GM12878 (cell line): ENCODE measurements around the gene STPG3. TPM values are rescaled to one million over a fixed set of nuclear protein-coding genes. Genes with fewer than 3 reads are reported as not detected.

Source experiments
- CTCF ChIP-seq, 3 experiments: IDR thresholded peaks in 2 of 3; conservative IDR thresholded peaks in 1 of 3; 2 replicates each; pipeline ENCODE4 v1.5.1; 2011; ENCODE audit warnings: low read depth in 3 of 3, low read length in 3 of 3, mild to moderate bottlenecking in 3 of 3, control low read depth in 2 of 3, moderate library complexity in 2 of 3, inconsistent platforms in 1 of 3, mixed read lengths in 1 of 3; ENCODE audit not compliant: control insufficient read depth in 2 of 3, insufficient read depth in 1 of 3; ENCODE audit errors: extremely low read depth in 1 of 3
- CUX1 ChIP-seq: IDR thresholded peaks from 2 replicates; pipeline ENCODE4 v1.6.1; 2012; ENCODE audit warnings: improper control_type of control experiment, low read depth, low read length; ENCODE audit not compliant: insufficient replicate concordance
- FOXK2 ChIP-seq: fragments of 450-650 bp; IDR thresholded peaks from 2 replicates; pipeline ENCODE4 v1.6.1; 2017; ENCODE audit warnings: mild to moderate bottlenecking, moderate library complexity
- FOXM1 ChIP-seq: IDR thresholded peaks from 2 replicates; pipeline ENCODE4 v1.6.1; 2012; ENCODE audit warnings: low read depth, mild to moderate bottlenecking, inconsistent platforms, low read length, moderate library complexity
- NFIC ChIP-seq: IDR thresholded peaks from 2 replicates; pipeline ENCODE4 v1.6.1; 2012; ENCODE audit warnings: low read depth, mild to moderate bottlenecking, inconsistent platforms, low read length, moderate library complexity
- SUZ12 ChIP-seq: fragments of 200-600 bp; sonication (generic); IDR thresholded peaks from one replicate; pipeline ENCODE4 v1.6.1; 2018; ENCODE audit warnings: antibody characterized with exemption, mild to moderate bottlenecking; ENCODE audit not compliant: unreplicated experiment
- TCF3 ChIP-seq: IDR thresholded peaks from 2 replicates; pipeline ENCODE4 v1.6.1; 2012; ENCODE audit warnings: low read depth, mild to moderate bottlenecking, low read length, borderline replicate concordance; ENCODE audit not compliant: insufficient read depth
- ZNF217 ChIP-seq: fragments of 450-650 bp; IDR thresholded peaks from 2 replicates; pipeline ENCODE4 v1.6.1; 2017; ENCODE audit warnings: antibody characterized with exemption, mild to moderate bottlenecking
- polyA plus RNA-seq, 11 experiments: library from polyadenylated mRNA; depleted of rRNA in 4 of 11; unstranded in 6 of 11; stranded (reverse) in 5 of 11; fragments of >200 nt; fragmentation: Nextera tagmentation in 4 of 11; fragmentation: Illumina TruSeq in 1 of 11; extraction: Ambion mirVana in 4 of 11; extraction: Trizol in 1 of 11; gene quantifications; 1 replicate in 1 of 11; 2 replicates in 10 of 11; pipeline versions ENCODE4 v1.2.1 to v1.2.3, GENCODE V29; 2011 to 2016; ENCODE audit warnings: inconsistent platforms in 2 of 11, missing spikeins in 2 of 11, low read depth in 1 of 11
- total RNA-seq, 4 experiments: library from RNA; depleted of rRNA in 3 of 4; stranded (reverse); fragments of >200 nt in 3 of 4; fragmentation: Illumina TruSeq in 1 of 4; extraction: Trizol in 1 of 4; gene quantifications; 2 replicates each; pipeline versions ENCODE4 v1.2.1 to v1.2.3, GENCODE V29; 2013 to 2021

The STPG3 gene
- total and polyA plus RNA-seq, 10 of the 15 experiments (the other 5 are each of a cell fraction or from before 2014, with no cell fraction given) = not detected

- TF ChIP-seq CUX1 (no peak), TCF3 (no peak), CTCF (IDR thresholded peaks at IDR 0.05 in 2 of 3, conservative IDR thresholded peaks at IDR 0.05 in 1 of 3; ENCODE audit: control insufficient read depth in 2 of 3, extremely low read depth in 1 of 3, insufficient read depth in 1 of 3, low read depth in 3 of 3, low read length in 3 of 3) (peak; percentile 49 to 65 (median 53)), FOXK2 (no peak), ZNF217 (no peak), FOXM1 (no peak), NFIC (no peak), SUZ12 (no peak)
These were observed 51.5 kb downstream of the STPG3 start (continued) for GRCh38 chr9:137302449-137303150.

Other genes starting within 250 kb of the STPG3 start
Only the 7 nearest of the 28 such genes appear.
- gene RNF208, start 29.0 kb upstream of the STPG3 start, total RNA-seq (2014; rRNA removed) = 0.73 and 0.87 TPM in 2 replicates
- gene RNF208, start 29.0 kb upstream of the STPG3 start, total RNA-seq (2014; rRNA removed; fragmentation: Illumina TruSeq; extraction: Trizol) = 0.13 and 0.14 TPM in 2 replicates
- gene RNF208, start 29.0 kb upstream of the STPG3 start, total RNA-seq (2021) = 10.7 and 12.0 TPM in 2 replicates
- gene RNF208, start 29.0 kb upstream of the STPG3 start, polyA plus RNA-seq (2011; rRNA removed) = 0.16 and 0.30 TPM in 2 replicates
- 0.62 TPM in 1 of 2 replicates, not detected in the other for gene RNF208, start 29.0 kb upstream of the STPG3 start, polyA plus RNA-seq (2014; fragmentation: Illumina TruSeq; extraction: Trizol)
- gene RNF208, start 29.0 kb upstream of the STPG3 start, polyA plus RNA-seq (2014; fragmentation: Nextera tagmentation; extraction: Ambion mirVana) = under 1 TPM; 0.06 to 0.80 TPM
- gene RNF208, start 29.0 kb upstream of the STPG3 start, polyA plus RNA-seq (2014; rRNA removed) = 4.6 and 5.4 TPM in 2 replicates
- gene RNF208, start 29.0 kb upstream of the STPG3 start, polyA plus RNA-seq (2016; fragmentation: Nextera tagmentation; extraction: Ambion mirVana) = 1 to 10 TPM; 1.0 to 1.2 TPM
- 1.9 and 2.8 TPM in 2 replicates for gene CYSRT1, start 26.1 kb upstream of the STPG3 start, total RNA-seq (2014; rRNA removed)
- 0.46 and 0.67 TPM in 2 replicates for gene CYSRT1, start 26.1 kb upstream of the STPG3 start, total RNA-seq (2014; rRNA removed; fragmentation: Illumina TruSeq; extraction: Trizol)
- 0.97 and 1.6 TPM in 2 replicates for gene CYSRT1, start 26.1 kb upstream of the STPG3 start, total RNA-seq (2021)
- gene CYSRT1, start 26.1 kb upstream of the STPG3 start, polyA plus RNA-seq (2011; rRNA removed) = 0.58 and 0.73 TPM in 2 replicates
- gene CYSRT1, start 26.1 kb upstream of the STPG3 start, polyA plus RNA-seq (2014; fragmentation: Illumina TruSeq; extraction: Trizol) = 0.34 TPM in 1 of 2 replicates, not detected in the other
- under 1 TPM in 1 of 2 experiments, not detected in 1; 0.24 TPM for gene CYSRT1, start 26.1 kb upstream of the STPG3 start, polyA plus RNA-seq (2014; fragmentation: Nextera tagmentation; extraction: Ambion mirVana)
- gene CYSRT1, start 26.1 kb upstream of the STPG3 start, polyA plus RNA-seq (2014; rRNA removed) = 2.8 and 3.1 TPM in 2 replicates
- 1 to 10 TPM; 3.0 to 3.6 TPM for gene CYSRT1, start 26.1 kb upstream of the STPG3 start, polyA plus RNA-seq (2016; fragmentation: Nextera tagmentation; extraction: Ambion mirVana)
- gene RNF224, start 23.8 kb upstream of the STPG3 start, total RNA-seq (2014; rRNA removed) = not detected in 2 replicates
- not detected in 2 replicates for gene RNF224, start 23.8 kb upstream of the STPG3 start, total RNA-seq (2014; rRNA removed; fragmentation: Illumina TruSeq; extraction: Trizol)
- gene RNF224, start 23.8 kb upstream of the STPG3 start, total RNA-seq (2021) = not detected in 2 replicates
- not detected in 2 replicates for gene RNF224, start 23.8 kb upstream of the STPG3 start, polyA plus RNA-seq (2011; rRNA removed)
- gene RNF224, start 23.8 kb upstream of the STPG3 start, polyA plus RNA-seq (2014; fragmentation: Illumina TruSeq; extraction: Trizol) = not detected in 2 replicates
- not detected for gene RNF224, start 23.8 kb upstream of the STPG3 start, polyA plus RNA-seq (2014; fragmentation: Nextera tagmentation; extraction: Ambion mirVana)
- not detected in 2 replicates for gene RNF224, start 23.8 kb upstream of the STPG3 start, polyA plus RNA-seq (2014; rRNA removed)
- gene RNF224, start 23.8 kb upstream of the STPG3 start, polyA plus RNA-seq (2016; fragmentation: Nextera tagmentation; extraction: Ambion mirVana) = not detected
- not detected in 2 replicates for gene SLC34A3, start 20.4 kb upstream of the STPG3 start, total RNA-seq (2014; rRNA removed)
- gene SLC34A3, start 20.4 kb upstream of the STPG3 start, total RNA-seq (2014; rRNA removed; fragmentation: Illumina TruSeq; extraction: Trizol) = not detected in 2 replicates
- not detected in 2 replicates for gene SLC34A3, start 20.4 kb upstream of the STPG3 start, total RNA-seq (2021)
- not detected in 2 replicates for gene SLC34A3, start 20.4 kb upstream of the STPG3 start, polyA plus RNA-seq (2011; rRNA removed)
- not detected in 2 replicates for gene SLC34A3, start 20.4 kb upstream of the STPG3 start, polyA plus RNA-seq (2014; fragmentation: Illumina TruSeq; extraction: Trizol)
- not detected for gene SLC34A3, start 20.4 kb upstream of the STPG3 start, polyA plus RNA-seq (2014; fragmentation: Nextera tagmentation; extraction: Ambion mirVana)
- gene SLC34A3, start 20.4 kb upstream of the STPG3 start, polyA plus RNA-seq (2014; rRNA removed) = not detected in 2 replicates
- gene SLC34A3, start 20.4 kb upstream of the STPG3 start, polyA plus RNA-seq (2016; fragmentation: Nextera tagmentation; extraction: Ambion mirVana) = not detected
- 203 and 255 TPM in 2 replicates for gene TUBB4B, start 10.0 kb upstream of the STPG3 start, total RNA-seq (2014; rRNA removed)
- gene TUBB4B, start 10.0 kb upstream of the STPG3 start, total RNA-seq (2014; rRNA removed; fragmentation: Illumina TruSeq; extraction: Trizol) = 168 and 187 TPM in 2 replicates
- gene TUBB4B, start 10.0 kb upstream of the STPG3 start, total RNA-seq (2021) = 348 and 365 TPM in 2 replicates
- 65.9 and 204 TPM in 2 replicates for gene TUBB4B, start 10.0 kb upstream of the STPG3 start, polyA plus RNA-seq (2011; rRNA removed)
- 122 and 254 TPM in 2 replicates for gene TUBB4B, start 10.0 kb upstream of the STPG3 start, polyA plus RNA-seq (2014; fragmentation: Illumina TruSeq; extraction: Trizol)
- 10 to 100 TPM; 23.0 to 63.2 TPM for gene TUBB4B, start 10.0 kb upstream of the STPG3 start, polyA plus RNA-seq (2014; fragmentation: Nextera tagmentation; extraction: Ambion mirVana)
- 403 and 485 TPM in 2 replicates for gene TUBB4B, start 10.0 kb upstream of the STPG3 start, polyA plus RNA-seq (2014; rRNA removed)
- 100 to 1,000 TPM; 521 to 532 TPM for gene TUBB4B, start 10.0 kb upstream of the STPG3 start, polyA plus RNA-seq (2016; fragmentation: Nextera tagmentation; extraction: Ambion mirVana)
- gene NELFB, start 4.0 kb downstream of the STPG3 start, total RNA-seq (2014; rRNA removed) = 34.0 and 39.3 TPM in 2 replicates
- 14.6 and 16.1 TPM in 2 replicates for gene NELFB, start 4.0 kb downstream of the STPG3 start, total RNA-seq (2014; rRNA removed; fragmentation: Illumina TruSeq; extraction: Trizol)
- gene NELFB, start 4.0 kb downstream of the STPG3 start, total RNA-seq (2021) = 61.2 and 63.4 TPM in 2 replicates
- 11.9 and 22.6 TPM in 2 replicates for gene NELFB, start 4.0 kb downstream of the STPG3 start, polyA plus RNA-seq (2011; rRNA removed)
- gene NELFB, start 4.0 kb downstream of the STPG3 start, polyA plus RNA-seq (2014; fragmentation: Illumina TruSeq; extraction: Trizol) = 5.0 and 18.2 TPM in 2 replicates
- gene NELFB, start 4.0 kb downstream of the STPG3 start, polyA plus RNA-seq (2014; fragmentation: Nextera tagmentation; extraction: Ambion mirVana) = under 1 TPM; 0.19 to 0.68 TPM
- 41.1 and 45.3 TPM in 2 replicates for gene NELFB, start 4.0 kb downstream of the STPG3 start, polyA plus RNA-seq (2014; rRNA removed)
- gene NELFB, start 4.0 kb downstream of the STPG3 start, polyA plus RNA-seq (2016; fragmentation: Nextera tagmentation; extraction: Ambion mirVana) = 10 to 100 TPM; 40.3 to 42.4 TPM
- 13.8 and 14.6 TPM in 2 replicates for gene TOR4A, start 26.4 kb downstream of the STPG3 start, total RNA-seq (2014; rRNA removed)
- 3.9 TPM in 2 replicates for gene TOR4A, start 26.4 kb downstream of the STPG3 start, total RNA-seq (2014; rRNA removed; fragmentation: Illumina TruSeq; extraction: Trizol)
- 19.6 and 19.9 TPM in 2 replicates for gene TOR4A, start 26.4 kb downstream of the STPG3 start, total RNA-seq (2021)
- gene TOR4A, start 26.4 kb downstream of the STPG3 start, polyA plus RNA-seq (2011; rRNA removed) = 2.2 and 4.6 TPM in 2 replicates
- 1.3 and 3.0 TPM in 2 replicates for gene TOR4A, start 26.4 kb downstream of the STPG3 start, polyA plus RNA-seq (2014; fragmentation: Illumina TruSeq; extraction: Trizol)
- gene TOR4A, start 26.4 kb downstream of the STPG3 start, polyA plus RNA-seq (2014; fragmentation: Nextera tagmentation; extraction: Ambion mirVana) = 1 to 10 TPM; 2.2 to 3.4 TPM
- 14.6 and 16.0 TPM in 2 replicates for gene TOR4A, start 26.4 kb downstream of the STPG3 start, polyA plus RNA-seq (2014; rRNA removed)
- 1 to 10 TPM; 2.0 to 3.0 TPM for gene TOR4A, start 26.4 kb downstream of the STPG3 start, polyA plus RNA-seq (2016; fragmentation: Nextera tagmentation; extraction: Ambion mirVana)